Right lobe of liver (tissue), 4 donors: ENCODE results near the gene LCE2D.

Experiments used
- CTCF ChIP-seq, 4 donors: fragments of 200-600 bp in 3 of 4; fragments of 450-650 bp in 1 of 4; IDR thresholded peaks; one replicate each; pipeline versions ENCODE4 v1.5.1 to v1.8.0; 2016 to 2022; ENCODE audit warnings: antibody characterized with exemption in 4 of 4, mild to moderate bottlenecking in 2 of 4
- POLR2A ChIP-seq: fragments of 450-650 bp; IDR thresholded peaks from one replicate; pipeline ENCODE4 v1.6.1; 2017; ENCODE audit warnings: antibody characterized with exemption, mild to moderate bottlenecking
- donor health status: DM: no; HTN: no; CAD: no.
- donor health status: DM: no; HTN: no; CAD: no.
- donor health status: DM: no; HTN: yes; CAD: no.

GRCh38 chr1:152697701-152698600, 34.8 kb downstream of the LCE2D start, which contains the start of gene LCE2A:
- TF ChIP-seq POLR2A (no peak), CTCF (IDR thresholded peaks at IDR 0.05) (no peak)
